NCI-H748 (cell line): ENCODE results near the gene TRIL.

Source experiments
- DNase-seq: peaks from one replicate; lab custom pipeline; 2025; ENCODE audit not compliant: unreplicated experiment; lab: John Stamatoyannopoulos, UW

Gene TRIL

GRCh38 chr7:28983396-28984190 is 25.5 kb upstream of the TRIL start:
- no peak for DNase-seq

DNA sequence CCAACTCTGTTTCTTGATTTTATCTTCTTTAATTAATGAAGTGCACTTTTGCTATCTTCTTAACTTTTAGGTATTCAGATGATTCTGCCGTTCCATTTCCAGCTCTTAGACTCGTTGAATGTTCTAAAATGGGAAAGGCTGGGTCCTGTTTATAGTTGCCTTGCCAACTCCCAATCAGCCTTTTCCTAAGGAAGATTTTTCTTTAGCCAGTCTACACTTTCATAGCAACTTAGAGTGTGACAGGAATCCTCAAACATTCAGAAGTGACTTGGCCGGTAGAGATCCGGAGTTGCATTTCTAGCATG is 23.0 kb upstream of the TRIL start:
- no peak for DNase-seq

- DNase-seq, result no peak
Observed at GRCh38 chr7:28980451-28981160, 22.5 kb upstream of the TRIL start.

DNA sequence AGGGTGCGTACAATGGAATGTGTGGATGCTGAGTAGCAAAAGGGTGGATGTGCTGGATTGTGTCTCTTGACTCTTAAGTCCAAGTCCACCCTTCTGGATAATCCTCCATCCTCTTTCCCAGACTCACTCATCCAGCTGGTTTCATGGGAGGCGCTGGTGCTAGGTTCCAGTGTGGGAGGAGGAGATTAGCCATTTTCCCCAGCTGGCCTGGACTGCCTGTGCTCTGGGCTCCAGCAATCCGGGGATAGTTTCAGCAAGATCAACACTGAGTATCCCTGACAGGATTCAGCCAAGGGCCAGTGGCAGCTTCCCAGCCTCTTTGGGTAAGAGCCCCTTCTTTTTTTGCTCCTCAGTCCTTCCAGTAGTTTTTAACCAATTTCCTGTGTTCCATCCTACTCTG is 21.6 kb upstream of the TRIL start:
- no peak for DNase-seq

DNA sequence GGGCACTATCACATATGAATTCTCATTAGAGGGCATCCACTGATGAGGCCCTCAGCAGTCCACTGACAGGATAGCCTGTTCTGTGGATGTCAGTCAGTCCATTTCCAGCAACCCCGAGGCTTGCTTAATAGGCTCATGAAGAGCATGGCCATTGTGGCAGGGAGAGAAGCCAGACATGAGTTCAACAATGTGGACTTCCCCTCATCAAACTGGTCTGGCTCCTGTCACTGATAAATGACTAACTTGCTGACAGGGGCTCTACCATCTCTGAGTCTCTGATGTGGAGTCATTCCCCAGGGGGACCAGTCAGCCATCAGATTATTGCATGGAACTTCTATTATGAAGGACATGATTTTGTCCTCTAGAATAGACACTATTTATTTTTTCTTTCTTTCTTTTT is 19.8 kb upstream of the TRIL start:
- DNase-seq, result no peak

GRCh38 chr7:28976022-28976421 is 17.9 kb upstream of the TRIL start:
- no peak for DNase-seq

DNA sequence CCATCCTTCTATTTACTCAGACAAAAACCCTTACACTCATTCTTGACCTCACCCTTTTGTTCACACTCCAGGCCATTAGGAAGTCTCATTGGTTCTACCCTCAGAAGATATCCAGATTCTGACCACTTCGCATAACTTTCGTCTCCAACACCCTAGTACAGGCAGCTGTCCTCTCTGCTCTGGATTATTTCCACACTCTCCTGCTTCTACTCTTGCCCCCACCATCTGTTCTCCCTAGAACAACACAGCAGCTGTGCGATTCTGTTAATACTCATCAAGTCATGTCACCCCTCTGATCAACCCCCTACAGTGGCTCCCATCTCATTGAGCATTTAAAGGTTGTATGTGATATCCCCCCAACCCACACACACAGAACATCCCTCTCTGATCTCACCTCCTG is 15.5 kb upstream of the TRIL start:
- no peak for DNase-seq

DNA sequence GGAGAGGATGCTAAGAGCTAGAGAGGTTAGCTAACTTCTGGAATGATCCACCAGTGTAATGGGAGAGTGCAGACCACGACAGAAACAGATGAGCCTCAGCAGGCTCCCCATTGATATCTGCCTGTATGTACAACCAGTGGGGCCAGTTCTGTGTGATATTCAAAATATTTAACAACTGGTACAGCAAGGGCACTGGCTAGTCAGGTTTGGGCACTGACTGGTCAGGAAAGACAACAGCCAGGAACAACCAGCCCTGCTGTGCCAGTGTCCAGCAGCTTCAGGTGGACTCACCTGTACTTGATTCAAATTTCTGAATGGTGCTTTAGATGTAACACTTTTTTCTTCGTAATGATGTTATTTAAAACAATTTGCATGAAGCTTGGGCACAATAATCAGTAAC is 5.9 kb upstream of the TRIL start:
- no peak for DNase-seq

DNA sequence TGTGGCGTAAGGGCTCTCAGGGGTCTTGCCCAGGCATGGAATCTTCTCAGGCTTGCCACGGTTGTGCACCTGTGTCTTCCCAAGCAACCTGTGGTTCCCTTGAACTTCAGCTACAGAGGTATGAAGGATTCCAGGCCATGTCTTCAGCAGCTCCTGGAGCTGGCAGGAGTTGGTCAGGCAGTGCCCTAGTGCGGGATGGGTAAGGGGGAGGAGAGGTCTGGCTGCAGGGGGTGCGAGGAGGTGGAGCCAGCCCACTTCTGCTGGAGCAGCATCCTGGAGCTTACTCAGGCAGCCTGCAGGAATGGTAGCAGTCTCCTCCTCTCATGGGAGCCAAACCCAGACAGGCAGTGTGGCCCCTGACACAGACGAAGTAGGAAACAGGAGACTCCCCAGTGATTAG is 3.8 kb upstream of the TRIL start:
- DNase-seq, result no peak

- no peak for DNase-seq
Observed at GRCh38 chr7:28960071-28960840, 2.1 kb upstream of the TRIL start.

- no peak for DNase-seq
Observed at GRCh38 chr7:28958980-28959347, 834 bp upstream of the TRIL start.

GRCh38 chr7:28957751-28958234 is 337 bp downstream of the TRIL start:
- peak; percentile 75 for DNase-seq

DNA sequence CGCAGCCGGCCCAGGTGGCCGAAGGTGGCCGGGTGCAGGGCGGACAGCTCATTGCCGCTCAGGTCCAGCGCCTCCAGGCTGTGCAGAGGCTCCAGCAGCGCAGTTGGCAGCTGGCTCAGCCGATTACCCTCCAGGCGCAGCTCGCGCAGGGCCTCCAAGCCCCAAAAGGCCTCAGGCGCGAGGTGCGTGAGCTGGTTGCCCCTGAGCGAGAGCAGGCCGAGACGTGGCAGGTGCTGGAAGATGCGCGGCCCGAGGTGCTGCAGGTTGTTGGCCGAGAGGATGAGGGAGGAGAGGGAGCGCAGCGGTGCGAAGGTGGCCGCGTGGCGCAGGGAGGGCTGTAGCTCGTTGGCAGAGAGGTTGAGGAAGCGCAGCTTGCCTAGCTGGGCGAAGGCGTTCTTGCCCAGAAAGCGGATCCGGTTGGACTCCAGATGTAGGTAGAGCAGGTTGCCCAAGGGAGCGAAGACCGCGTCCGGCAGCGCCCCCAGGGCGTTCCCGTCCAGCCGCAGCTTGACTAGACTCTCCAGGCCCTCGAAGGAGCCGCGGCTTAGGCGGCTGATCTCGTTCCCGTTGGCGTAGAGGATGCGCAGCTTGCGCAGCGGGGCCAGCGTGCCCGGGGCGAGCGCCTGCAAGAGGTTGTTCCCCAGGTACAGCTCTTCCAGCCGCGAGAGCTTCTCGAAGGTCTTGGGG is 923 bp downstream of the TRIL start:
- peak; percentile 89 for DNase-seq

GRCh38 chr7:28956608-28957063 is 1.5 kb downstream of the TRIL start:
- DNase-seq, result peak; percentile 96

- peak; percentile 90 for DNase-seq
Observed at GRCh38 chr7:28955718-28956607, 2.2 kb downstream of the TRIL start.

DNA sequence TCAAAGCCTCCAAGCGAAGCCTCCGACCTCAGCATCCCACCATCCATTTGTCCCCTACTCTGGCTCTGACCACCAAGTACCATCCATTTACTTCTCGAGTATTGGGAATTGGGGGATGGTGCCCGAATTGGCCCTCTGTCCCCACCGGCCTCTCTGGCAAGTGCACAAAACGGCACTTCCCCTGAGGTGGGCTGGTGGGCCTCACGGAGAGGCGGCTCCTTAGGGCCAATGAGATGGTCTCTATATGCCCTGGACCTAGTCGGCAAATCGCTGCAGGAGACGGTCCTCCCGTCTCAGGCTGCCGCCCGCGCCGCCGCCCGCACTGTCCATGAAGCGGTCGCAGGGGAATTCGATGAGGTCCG is 2.8 kb downstream of the TRIL start:
- no peak for DNase-seq

DNA sequence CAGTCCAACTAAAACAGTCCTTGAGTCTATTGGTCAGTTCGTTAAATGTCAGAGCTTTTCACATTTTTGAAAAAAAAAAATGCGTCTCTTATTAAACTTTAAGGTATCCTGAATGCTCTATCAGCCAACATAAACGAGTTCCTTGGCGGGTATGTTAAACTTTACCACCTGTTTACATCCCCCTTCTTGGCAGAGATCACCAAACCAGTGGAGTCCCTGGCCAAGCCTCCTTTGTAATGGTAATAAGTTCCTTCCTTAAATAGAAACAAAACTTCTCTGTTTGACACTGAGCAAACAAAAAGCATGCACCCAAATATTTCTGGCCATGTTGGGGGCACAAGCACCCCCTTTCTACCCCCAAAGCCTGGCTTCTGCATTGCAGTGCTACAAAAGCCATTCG is 3.2 kb downstream of the TRIL start:
- DNase-seq, result no peak

GRCh38 chr7:28954471-28954870 is 3.7 kb downstream of the TRIL start:
- no peak for DNase-seq

- no peak for DNase-seq
Observed at GRCh38 chr7:28953633-28954032, 4.5 kb downstream of the TRIL start.

GRCh38 chr7:28942168-28942567 is 16.0 kb downstream of the TRIL start:
- no peak for DNase-seq
